ENCODE data around the gene BANF2. TPM values are rescaled to one million over a fixed set of nuclear protein-coding genes. Genes with fewer than 3 reads are reported as not detected.
A peak's percentile ranks its signal among the peaks of the same experiment; 100 is the strongest.

Gene BANF2
- total and polyA plus RNA-seq, 2 of the 4 experiments (the other 2 are of a cell fraction) = not detected

- ChIA-PET CTCF (no interaction called here), POLR2A (ENCODE audit: unreplicated experiment) (no interaction called here)
- no peak overlapping the region for H4K5ac ChIP-seq (ENCODE audit: low read depth, low read length)
- no peak overlapping the region for H3K23ac ChIP-seq (ENCODE audit: low read depth, low read length)
- H3K79me1 ChIP-seq (ENCODE audit: low read depth in 1 of 2, low read length in 2 of 2) = peaks cover 22 to 88% of the 10 kb centered on the region in 2 experiments
- peaks cover 93% of the 10 kb centered on the region for H4K20me1 ChIP-seq (ENCODE audit: insufficient read depth, low read length)
- H2BK5ac ChIP-seq (ENCODE audit: low read depth, low read length, poor library complexity, severe bottlenecking) = no peak overlapping the region
- H3K4ac ChIP-seq (ENCODE audit: low read depth, low read length) = no peak overlapping the region
- H3K27ac ChIP-seq (ENCODE audit: insufficient read depth, low read length) = no peak overlapping the region
- H3K4me1 ChIP-seq (ENCODE audit: control insufficient read depth, insufficient read depth, low read length) = peaks cover 29% of the 10 kb centered on the region
- TF ChIP-seq RCOR1 (IDR thresholded peaks at IDR 0.05; ENCODE audit: insufficient replicate concordance, low read length) (no peak), BHLHE40 (IDR thresholded peaks at IDR 0.05; ENCODE audit: low read depth, low read length) (no peak), ELK1 (IDR thresholded peaks at IDR 0.05; ENCODE audit: borderline replicate concordance, low read depth, low read length) (no peak), MAZ (IDR thresholded peaks at IDR 0.05; ENCODE audit: borderline replicate concordance, low read depth, low read length) (no peak), FOS (IDR thresholded peaks at IDR 0.05; ENCODE audit: low read depth, low read length) (no peak), CEBPB (IDR thresholded peaks at IDR 0.05; ENCODE audit: low read depth, low read length) (no peak), RAD21 (IDR thresholded peaks at IDR 0.05; ENCODE audit: low read length) (no peak), CHD1 (IDR thresholded peaks at IDR 0.05; ENCODE audit: low read depth, low read length) (no peak), SMC3 (IDR thresholded peaks at IDR 0.05; ENCODE audit: low read depth, low read length) (no peak), RFX5 (IDR thresholded peaks at IDR 0.05; ENCODE audit: low read depth, low read length) (no peak), POLR2A (IDR thresholded peaks at IDR 0.05; ENCODE audit: low read depth, low read length) (no peak), CTCF (conservative IDR thresholded peaks at IDR 0.05; ENCODE audit: low read depth, low read length) (no peak), NFE2L2 (IDR thresholded peaks at IDR 0.05; ENCODE audit: low read depth, low read length) (no peak), MAFK (IDR thresholded peaks at IDR 0.05; ENCODE audit: low read depth, low read length) (no peak), MXI1 (IDR thresholded peaks at IDR 0.05; ENCODE audit: borderline replicate concordance, low read depth, low read length) (no peak)
- TF ChIP-seq, protein P1, sequence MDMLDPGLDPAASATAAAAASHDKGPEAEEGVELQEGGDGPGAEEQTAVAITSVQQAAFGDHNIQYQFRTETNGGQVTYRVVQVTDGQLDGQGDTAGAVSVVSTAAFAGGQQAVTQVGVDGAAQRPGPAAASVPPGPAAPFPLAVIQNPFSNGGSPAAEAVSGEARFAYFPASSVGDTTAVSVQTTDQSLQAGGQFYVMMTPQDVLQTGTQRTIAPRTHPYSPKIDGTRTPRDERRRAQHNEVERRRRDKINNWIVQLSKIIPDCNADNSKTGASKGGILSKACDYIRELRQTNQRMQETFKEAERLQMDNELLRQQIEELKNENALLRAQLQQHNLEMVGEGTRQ (IDR thresholded peaks at IDR 0.05; ENCODE audit: low read depth, low read length) = no peak
- H4K8ac ChIP-seq (ENCODE audit: low read depth in 2 of 2, low read length in 2 of 2) = no peak overlapping the region
- no TSS peak for BruUV-seq (replicated peaks)
- no peak overlapping the region for H2AK9ac ChIP-seq (replicated peaks; ENCODE audit: low read depth, low read length, poor library complexity)
- 91% methylated on average over 4 of the region's 9 CpGs; no CpG with 5 or more reads in 1 of the 2 experiments for WGBS, 2 experiments (ENCODE audit: extremely low coverage in 2 of 2, insufficient read length in 1 of 2)
- ATAC-seq (ENCODE audit: low read depth) = no peak
- in situ Hi-C loops (cut with MboI; ENCODE audit: low sequenced_read_pairs) (no loop called here), dilution Hi-C loops (cut with HindIII; ENCODE audit: low sequenced_read_pairs, unreplicated experiment) (no loop called here), intact Hi-C loops (cut with micrococcal nuclease) (no loop called here)
- no peak overlapping the region for H4K91ac ChIP-seq (ENCODE audit: insufficient read depth, low read depth, low read length)
- no peak overlapping the region for H2BK15ac ChIP-seq (ENCODE audit: low read depth, low read length)
- H3K14ac ChIP-seq (replicated peaks; ENCODE audit: low read depth, low read length) = no peak overlapping the region
- no peaks in the 10 kb centered on the region for H3K27me3 ChIP-seq (ENCODE audit: control insufficient read depth, insufficient read depth, low read length)
- no peak overlapping the region for H3K9ac ChIP-seq (ENCODE audit: low read depth, low read length)
- no peak overlapping the region for H3K4me2 ChIP-seq (ENCODE audit: low read depth, low read length)
- H3K9me3 ChIP-seq (ENCODE audit: control insufficient read depth, insufficient read depth, low read length) = peaks cover 7% of the 10 kb centered on the region; the same call in 1 of the 2 replicates
- H3K9me1 ChIP-seq (ENCODE audit: insufficient read depth, low read length) = peaks cover 29% of the 10 kb centered on the region
- H3K56ac ChIP-seq (ENCODE audit: extremely low read depth, insufficient read depth, low read length) = no peak overlapping the region
- peaks cover 50% of the 10 kb centered on the region for H3K36me3 ChIP-seq (ENCODE audit: control insufficient read depth, insufficient read depth, low read length)
- H2AK5ac ChIP-seq (ENCODE audit: low read depth, low read length) = no peak overlapping the region
- peak overlapping the region; percentile 12 for H2AFZ ChIP-seq (replicated peaks; ENCODE audit: low read length, poor library complexity)
- H2BK20ac ChIP-seq (ENCODE audit: low read depth, low read length) = no peak overlapping the region
- DNase-seq = no peak
- H2BK120ac ChIP-seq (ENCODE audit: low read depth, low read length) = no peak overlapping the region
- no peak overlapping the region for H3K18ac ChIP-seq (ENCODE audit: low read depth, low read length)
- H3K4me3 ChIP-seq (ENCODE audit: insufficient read depth, low read depth, low read length) = no peak overlapping the region
These were observed 41.7 kb upstream of the BANF2 start for GRCh38 chr20:17657898-17658647.

Measured in IMR-90 (cell line).